DOHH2 (cell line): Measurements from ENCODE around the gene VARS2.

Experiments used
- EZH2phosphoT487 ChIP-seq: fragments of 200-600 bp; sonication (generic); IDR thresholded peaks from 2 replicates; pipeline ENCODE4 v1.6.1; 2017; ENCODE audit warnings: borderline replicate concordance, mild to moderate bottlenecking, antibody characterized with exemption, low read length, moderate library complexity, mixed read lengths
- TF ChIP-seq, protein P1 (sequence below): fragments of 200-600 bp; sonication (generic); IDR thresholded peaks from one replicate; pipeline ENCODE4 v1.5.1; 2014; ENCODE audit warnings: antibody characterized with exemption, mild to moderate bottlenecking, low read depth, low read length; ENCODE audit not compliant: poor library complexity, severe bottlenecking

DNA sequence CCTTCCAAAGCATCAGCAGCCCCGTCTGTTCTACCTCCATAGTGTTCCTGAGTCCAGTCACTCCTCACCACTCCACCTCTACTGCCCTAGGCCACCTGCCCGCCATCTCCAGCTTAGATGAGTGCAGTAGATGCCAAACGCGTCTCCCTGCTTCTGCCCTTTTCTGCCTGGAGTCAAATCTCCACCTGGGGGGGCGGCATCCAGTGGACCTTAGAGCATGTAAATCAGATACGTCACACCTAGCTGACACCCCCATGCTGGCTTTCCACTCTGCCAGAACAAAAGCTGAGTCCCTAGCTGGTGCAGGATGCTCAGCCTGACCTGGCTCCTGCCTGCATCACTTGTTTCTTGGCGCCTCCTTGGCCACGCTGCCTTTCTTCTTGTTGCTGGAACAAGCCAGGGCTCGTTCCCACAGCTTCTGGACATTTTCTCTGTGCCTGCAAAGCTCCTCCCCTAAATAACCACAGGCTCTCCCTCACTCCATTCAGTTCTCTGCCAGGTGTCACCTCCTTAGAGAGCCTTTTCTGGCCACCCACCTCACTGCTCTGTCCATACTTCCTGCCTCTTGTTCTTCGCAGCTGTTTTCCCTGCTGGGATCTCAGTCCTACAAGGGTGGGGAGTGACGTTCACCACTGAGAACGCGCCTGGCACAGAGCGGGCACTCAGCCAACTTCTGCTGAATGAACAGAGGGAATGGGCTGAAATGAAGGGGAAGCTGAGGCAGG lies 24.0 kb upstream of the VARS2 start:
- TF ChIP-seq, protein P1, sequence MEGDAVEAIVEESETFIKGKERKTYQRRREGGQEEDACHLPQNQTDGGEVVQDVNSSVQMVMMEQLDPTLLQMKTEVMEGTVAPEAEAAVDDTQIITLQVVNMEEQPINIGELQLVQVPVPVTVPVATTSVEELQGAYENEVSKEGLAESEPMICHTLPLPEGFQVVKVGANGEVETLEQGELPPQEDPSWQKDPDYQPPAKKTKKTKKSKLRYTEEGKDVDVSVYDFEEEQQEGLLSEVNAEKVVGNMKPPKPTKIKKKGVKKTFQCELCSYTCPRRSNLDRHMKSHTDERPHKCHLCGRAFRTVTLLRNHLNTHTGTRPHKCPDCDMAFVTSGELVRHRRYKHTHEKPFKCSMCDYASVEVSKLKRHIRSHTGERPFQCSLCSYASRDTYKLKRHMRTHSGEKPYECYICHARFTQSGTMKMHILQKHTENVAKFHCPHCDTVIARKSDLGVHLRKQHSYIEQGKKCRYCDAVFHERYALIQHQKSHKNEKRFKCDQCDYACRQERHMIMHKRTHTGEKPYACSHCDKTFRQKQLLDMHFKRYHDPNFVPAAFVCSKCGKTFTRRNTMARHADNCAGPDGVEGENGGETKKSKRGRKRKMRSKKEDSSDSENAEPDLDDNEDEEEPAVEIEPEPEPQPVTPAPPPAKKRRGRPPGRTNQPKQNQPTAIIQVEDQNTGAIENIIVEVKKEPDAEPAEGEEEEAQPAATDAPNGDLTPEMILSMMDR, result no peak
- TF ChIP-seq EZH2phosphoT487, result no peak
